Ishikawa (cell line): ENCODE data around the gene ADGRG3.

Experiments used
- CEBPB ChIP-seq: IDR thresholded peaks from 2 replicates; pipeline ENCODE4 v1.6.1; 2012
- CREB1 ChIP-seq: IDR thresholded peaks from 2 replicates; pipeline ENCODE4 v1.6.1; 2012; ENCODE audit warnings: low read depth
- EGR1 ChIP-seq: IDR thresholded peaks from 2 replicates; pipeline ENCODE4 v1.6.1; 2012
- EP300 ChIP-seq: IDR thresholded peaks from 2 replicates; pipeline ENCODE4 v1.6.1; 2012; ENCODE audit warnings: borderline replicate concordance
- FOXM1 ChIP-seq: IDR thresholded peaks from 2 replicates; pipeline ENCODE4 v1.6.1; 2012; ENCODE audit warnings: low read depth, borderline replicate concordance
- NFIC ChIP-seq: IDR thresholded peaks from 2 replicates; pipeline ENCODE4 v1.6.1; 2012
- RAD21 ChIP-seq: IDR thresholded peaks from 2 replicates; pipeline ENCODE4 v1.6.1; 2012; ENCODE audit warnings: low read depth
- TAF1 ChIP-seq: IDR thresholded peaks from 2 replicates; pipeline ENCODE4 v1.6.1; 2012; ENCODE audit warnings: low read depth, mild to moderate bottlenecking
- TCF12 ChIP-seq: IDR thresholded peaks from 2 replicates; pipeline ENCODE4 v1.6.1; 2012; ENCODE audit warnings: low read depth
- TEAD4 ChIP-seq: IDR thresholded peaks from 2 replicates; pipeline ENCODE4 v1.6.1; 2012
- YY1 ChIP-seq: IDR thresholded peaks from 2 replicates; pipeline ENCODE4 v1.6.1; 2012; ENCODE audit warnings: low read depth
- ZBTB7A ChIP-seq: IDR thresholded peaks from 2 replicates; pipeline ENCODE4 v1.6.1; 2012; ENCODE audit warnings: low read depth
- TF ChIP-seq, protein P1 (sequence below): IDR thresholded peaks from 2 replicates; pipeline ENCODE4 v1.6.1; 2012
- TF ChIP-seq, protein P2 (sequence below): IDR thresholded peaks from 2 replicates; pipeline ENCODE4 v1.6.1; 2012
- TF ChIP-seq, protein P3 (sequence below): IDR thresholded peaks from 2 replicates; pipeline ENCODE4 v1.6.1; 2012; ENCODE audit warnings: low read depth, mild to moderate bottlenecking

Gene ADGRG3

GRCh38 chr16:57647136-57647875 lies 20.8 kb upstream of the ADGRG3 start:
- TF ChIP-seq, protein P1, sequence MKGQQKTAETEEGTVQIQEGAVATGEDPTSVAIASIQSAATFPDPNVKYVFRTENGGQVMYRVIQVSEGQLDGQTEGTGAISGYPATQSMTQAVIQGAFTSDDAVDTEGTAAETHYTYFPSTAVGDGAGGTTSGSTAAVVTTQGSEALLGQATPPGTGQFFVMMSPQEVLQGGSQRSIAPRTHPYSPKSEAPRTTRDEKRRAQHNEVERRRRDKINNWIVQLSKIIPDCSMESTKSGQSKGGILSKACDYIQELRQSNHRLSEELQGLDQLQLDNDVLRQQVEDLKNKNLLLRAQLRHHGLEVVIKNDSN, result no peak
- TF ChIP-seq YY1 (no peak), ZBTB7A (no peak), RAD21 (no peak), TEAD4 (no peak), EGR1 (no peak)

- TF ChIP-seq NFIC (no peak), TEAD4 (no peak), TCF12 (no peak), ZBTB7A (no peak), CEBPB (no peak), TAF1 (no peak), FOXM1 (no peak), EGR1 (no peak), EP300 (no peak), RAD21 (no peak), CREB1 (no peak), YY1 (no peak)
- TF ChIP-seq, protein P2, sequence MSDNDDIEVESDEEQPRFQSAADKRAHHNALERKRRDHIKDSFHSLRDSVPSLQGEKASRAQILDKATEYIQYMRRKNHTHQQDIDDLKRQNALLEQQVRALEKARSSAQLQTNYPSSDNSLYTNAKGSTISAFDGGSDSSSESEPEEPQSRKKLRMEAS, result no peak
- TF ChIP-seq, protein P3, sequence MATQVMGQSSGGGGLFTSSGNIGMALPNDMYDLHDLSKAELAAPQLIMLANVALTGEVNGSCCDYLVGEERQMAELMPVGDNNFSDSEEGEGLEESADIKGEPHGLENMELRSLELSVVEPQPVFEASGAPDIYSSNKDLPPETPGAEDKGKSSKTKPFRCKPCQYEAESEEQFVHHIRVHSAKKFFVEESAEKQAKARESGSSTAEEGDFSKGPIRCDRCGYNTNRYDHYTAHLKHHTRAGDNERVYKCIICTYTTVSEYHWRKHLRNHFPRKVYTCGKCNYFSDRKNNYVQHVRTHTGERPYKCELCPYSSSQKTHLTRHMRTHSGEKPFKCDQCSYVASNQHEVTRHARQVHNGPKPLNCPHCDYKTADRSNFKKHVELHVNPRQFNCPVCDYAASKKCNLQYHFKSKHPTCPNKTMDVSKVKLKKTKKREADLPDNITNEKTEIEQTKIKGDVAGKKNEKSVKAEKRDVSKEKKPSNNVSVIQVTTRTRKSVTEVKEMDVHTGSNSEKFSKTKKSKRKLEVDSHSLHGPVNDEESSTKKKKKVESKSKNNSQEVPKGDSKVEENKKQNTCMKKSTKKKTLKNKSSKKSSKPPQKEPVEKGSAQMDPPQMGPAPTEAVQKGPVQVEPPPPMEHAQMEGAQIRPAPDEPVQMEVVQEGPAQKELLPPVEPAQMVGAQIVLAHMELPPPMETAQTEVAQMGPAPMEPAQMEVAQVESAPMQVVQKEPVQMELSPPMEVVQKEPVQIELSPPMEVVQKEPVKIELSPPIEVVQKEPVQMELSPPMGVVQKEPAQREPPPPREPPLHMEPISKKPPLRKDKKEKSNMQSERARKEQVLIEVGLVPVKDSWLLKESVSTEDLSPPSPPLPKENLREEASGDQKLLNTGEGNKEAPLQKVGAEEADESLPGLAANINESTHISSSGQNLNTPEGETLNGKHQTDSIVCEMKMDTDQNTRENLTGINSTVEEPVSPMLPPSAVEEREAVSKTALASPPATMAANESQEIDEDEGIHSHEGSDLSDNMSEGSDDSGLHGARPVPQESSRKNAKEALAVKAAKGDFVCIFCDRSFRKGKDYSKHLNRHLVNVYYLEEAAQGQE, result no peak
- TF ChIP-seq, protein P1, result no peak
These were observed 20.0 kb upstream of the ADGRG3 start for GRCh38 chr16:57648125-57648524.

DNA sequence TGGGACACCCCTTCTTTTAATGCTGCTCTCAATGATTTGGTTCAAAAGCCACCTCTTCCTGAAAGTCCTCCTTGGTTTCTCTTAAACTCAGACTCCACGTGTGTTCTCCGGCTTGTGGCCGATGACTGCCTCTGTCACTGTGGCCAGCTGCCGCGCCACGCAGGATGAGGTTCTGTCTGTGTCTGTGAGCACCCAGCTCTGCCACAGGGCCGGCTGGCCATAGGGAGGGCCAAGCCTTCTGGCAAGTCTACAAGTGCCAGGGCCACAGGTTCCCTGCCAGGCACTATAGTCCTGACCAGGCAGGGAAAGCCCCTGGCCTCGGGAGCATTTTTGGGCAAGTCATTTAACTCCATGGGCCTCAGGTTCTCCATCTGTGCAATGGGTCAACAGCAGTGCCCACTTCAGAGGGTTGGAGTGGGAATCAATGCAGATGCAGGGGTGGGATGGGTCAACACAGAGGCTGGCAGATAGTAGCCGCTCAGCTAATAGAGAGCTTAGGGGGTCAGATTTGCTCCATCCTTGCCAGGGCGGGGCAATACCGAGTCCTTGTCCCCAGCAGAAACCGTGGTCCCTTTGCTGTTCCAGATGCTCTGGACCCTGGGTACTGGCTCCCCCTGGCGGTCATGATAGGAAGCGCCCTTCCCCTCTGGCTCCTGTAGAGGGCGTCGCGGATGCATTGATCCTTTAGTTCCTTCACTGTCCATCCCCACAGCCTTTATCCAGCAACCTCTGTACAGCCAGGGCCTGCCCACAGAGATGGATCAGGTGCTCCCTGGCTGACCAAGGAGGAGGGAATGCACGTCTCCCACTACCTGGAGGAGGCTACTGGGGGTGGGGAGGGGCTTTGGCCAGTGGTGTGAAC lies 19.3 kb upstream of the ADGRG3 start:
- peak; percentile 61 for TF ChIP-seq TCF12
- TF ChIP-seq, protein P2, result peak; percentile 41; the same call in 1 of the 2 replicates
- TF ChIP-seq EGR1, result no peak
- TF ChIP-seq TAF1, result no peak
- TF ChIP-seq RAD21, result peak; percentile 99
- TF ChIP-seq CREB1, result no peak
- peak; percentile 19; the same call in 1 of the 2 replicates for TF ChIP-seq EP300
- no peak; the same call in 1 of the 2 replicates for TF ChIP-seq NFIC
- TF ChIP-seq TEAD4, result no peak; the same call in 1 of the 2 replicates
- TF ChIP-seq ZBTB7A, result no peak
- TF ChIP-seq YY1, result peak; percentile 44; the same call in 1 of the 2 replicates
- TF ChIP-seq, protein P1, result peak; percentile 25; the same call in 1 of the 2 replicates
- TF ChIP-seq CEBPB, result no peak
- TF ChIP-seq, protein P3, result no peak
- no peak; the same call in 1 of the 2 replicates for TF ChIP-seq FOXM1

DNA sequence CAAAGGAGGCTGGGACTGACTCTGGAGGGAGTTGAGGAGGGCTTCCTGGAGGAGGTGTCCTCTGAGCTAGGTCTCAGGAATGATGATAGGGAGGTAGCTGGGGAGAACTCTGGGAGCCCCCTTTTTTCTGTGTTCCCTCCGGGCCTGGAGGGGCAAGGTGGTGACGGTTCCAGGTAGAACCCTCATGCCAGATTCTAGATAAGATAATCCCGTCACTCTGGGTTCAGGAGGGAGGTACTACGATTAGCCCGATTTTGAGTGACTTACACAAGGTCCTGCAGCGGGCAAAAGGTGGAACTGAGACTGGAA lies 18.7 kb upstream of the ADGRG3 start:
- TF ChIP-seq EP300, result no peak
- TF ChIP-seq EGR1, result no peak
- no peak for TF ChIP-seq CEBPB
- TF ChIP-seq, protein P3, result no peak
- no peak for TF ChIP-seq TAF1
- TF ChIP-seq TCF12, result no peak
- no peak for TF ChIP-seq ZBTB7A
- no peak for TF ChIP-seq FOXM1
- TF ChIP-seq, protein P2, result no peak
- TF ChIP-seq YY1, result no peak
- TF ChIP-seq NFIC, result no peak
- TF ChIP-seq TEAD4, result no peak
- TF ChIP-seq, protein P1, result no peak
- no peak for TF ChIP-seq RAD21
- no peak for TF ChIP-seq CREB1
